GM10847 (cell line): Measurements from ENCODE around the gene GART.

ENCODE experiments used
- POLR2A ChIP-seq: IDR thresholded peaks from 2 replicates; pipeline ENCODE4 v1.6.1; 2011; ENCODE audit not compliant: insufficient read length; ENCODE audit errors: extremely low read depth

The GART gene

DNA sequence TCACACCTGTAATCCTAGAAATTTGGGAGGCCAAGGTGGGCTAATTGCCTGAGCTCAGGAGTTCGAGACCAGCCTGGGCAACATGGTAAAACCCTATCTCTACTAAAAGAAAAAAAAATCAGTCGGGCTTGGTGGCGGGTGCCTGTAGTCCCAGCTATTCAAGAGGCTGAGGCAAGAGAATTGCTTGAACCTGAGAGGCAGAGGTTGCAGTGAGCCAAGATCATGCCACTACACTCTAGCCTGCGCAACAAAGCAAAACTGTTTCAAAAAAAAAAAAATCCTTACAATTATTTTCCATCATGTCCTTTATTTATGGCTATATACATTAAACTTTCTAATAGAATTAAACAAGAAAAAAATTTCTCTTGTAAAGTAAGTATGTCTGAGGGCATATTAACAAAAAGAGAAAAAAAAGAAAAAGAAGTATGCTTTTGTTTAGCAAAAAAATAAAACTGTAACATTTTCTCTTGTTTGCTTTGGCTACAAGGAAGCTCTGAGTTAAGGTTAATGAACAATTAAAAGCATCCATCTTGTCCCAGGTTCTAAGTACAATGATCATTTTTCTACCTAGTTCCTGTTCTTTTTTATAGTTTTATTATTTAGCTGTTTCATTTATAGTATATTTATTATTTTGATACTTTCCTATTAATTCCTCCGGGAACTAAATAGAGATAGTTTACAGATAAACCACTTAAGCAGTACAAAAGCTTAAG lies 80.2 kb downstream of the GART start:
- no peak for TF ChIP-seq POLR2A

- TF ChIP-seq POLR2A, result no peak
These were observed 83.1 kb downstream of the GART start for GRCh38 chr21:33458861-33459260.

GRCh38 chr21:33455686-33456446 lies 86.1 kb downstream of the GART start:
- TF ChIP-seq POLR2A, result no peak
